ENCODE results near the gene NOX5. TPM values are rescaled to one million over a fixed set of nuclear protein-coding genes. Genes with fewer than 3 reads are reported as not detected.

NOX5 gene
- total and polyA plus RNA-seq, 4 donors: under 0.01 to 0.08 (median 0.01) TPM

DNA sequence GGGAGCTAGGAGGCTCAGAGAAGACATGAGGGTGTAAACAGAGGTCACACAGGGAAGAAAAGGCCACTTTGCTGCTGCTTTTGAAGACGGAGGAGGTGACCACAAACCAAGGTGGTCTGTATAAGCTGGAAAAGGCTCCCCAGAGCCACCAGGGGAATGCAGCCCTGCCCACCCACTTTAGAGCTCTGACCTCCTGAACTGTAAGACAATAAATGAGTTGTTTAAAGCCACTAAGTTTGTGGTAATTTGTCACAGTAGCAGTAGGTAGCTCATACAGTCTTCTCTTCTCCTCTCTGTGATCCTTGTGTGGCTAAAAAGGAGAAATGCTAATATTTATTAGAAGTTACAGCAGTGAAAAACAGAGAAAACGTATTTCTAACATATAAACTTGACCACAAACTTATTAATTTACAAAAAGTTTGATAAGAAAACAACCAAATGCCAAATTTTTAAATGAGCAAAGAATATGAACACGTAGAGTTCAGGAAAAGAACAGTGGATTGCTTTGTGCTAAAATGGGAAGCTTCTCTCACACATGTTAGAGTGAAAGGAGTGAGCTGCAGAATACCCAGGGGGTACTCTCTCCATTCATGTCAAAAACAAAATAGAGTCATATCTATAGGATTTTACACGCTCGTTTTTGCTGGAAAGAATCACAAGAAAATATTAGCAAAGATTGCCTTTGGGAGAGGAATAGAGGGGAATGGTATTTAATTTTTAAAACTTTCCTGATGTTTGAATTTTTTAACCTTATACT lies 71.0 kb downstream of the NOX5 start:
- Histone ChIP-seq H3K27ac (ENCODE audit: low read depth in 1 of 2, low read length in 2 of 2) (no peak overlapping the region), H3K4me1 (ENCODE audit: control insufficient read depth in 4 of 4, insufficient read depth in 4 of 4, low read length in 3 of 4) (peaks cover 0 to 4% (median 2%) of the 10 kb centered on the region in 4 donors), H3K36me3 (ENCODE audit: control insufficient read depth in 4 of 4, insufficient read depth in 3 of 4, low read depth in 1 of 4, low read length in 3 of 4) (no peaks in the 10 kb centered on the region), H3K9ac (ENCODE audit: low read depth in 1 of 2, low read length in 2 of 2) (no peak overlapping the region), H3K4me3 (ENCODE audit: low read depth in 1 of 3, low read length in 3 of 3) (no peak overlapping the region), H3K9me3 (ENCODE audit: control insufficient read depth in 4 of 4, low read length in 3 of 4) (no peaks in the 10 kb centered on the region), H3K27me3 (ENCODE audit: control insufficient read depth in 4 of 4, insufficient read depth in 4 of 4, low read length in 3 of 4) (no peaks in the 10 kb centered on the region)
- no peak for TF ChIP-seq EGR1 (IDR thresholded peaks at IDR 0.05; ENCODE audit: low read depth in 2 of 2)
- TF ChIP-seq TAF1 (conservative IDR thresholded peaks at IDR 0.05): no peak
- no peak for TF ChIP-seq SP1 (IDR thresholded peaks at IDR 0.05)
- no peak for TF ChIP-seq HNF4G (IDR thresholded peaks at IDR 0.05)
- TF ChIP-seq RAD21 (IDR thresholded peaks at IDR 0.05): no peak
- TF ChIP-seq, protein P1, sequence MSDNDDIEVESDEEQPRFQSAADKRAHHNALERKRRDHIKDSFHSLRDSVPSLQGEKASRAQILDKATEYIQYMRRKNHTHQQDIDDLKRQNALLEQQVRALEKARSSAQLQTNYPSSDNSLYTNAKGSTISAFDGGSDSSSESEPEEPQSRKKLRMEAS (IDR thresholded peaks at IDR 0.05): no peak
- no peak for TF ChIP-seq GABPA (IDR thresholded peaks at IDR 0.05 in 1 of 2, conservative IDR thresholded peaks at IDR 0.05 in 1 of 2)
- 73% methylated on average over 5 of the region's 5 CpGs for WGBS
- no peak for DNase-seq (ENCODE audit: low spot score)

DNA sequence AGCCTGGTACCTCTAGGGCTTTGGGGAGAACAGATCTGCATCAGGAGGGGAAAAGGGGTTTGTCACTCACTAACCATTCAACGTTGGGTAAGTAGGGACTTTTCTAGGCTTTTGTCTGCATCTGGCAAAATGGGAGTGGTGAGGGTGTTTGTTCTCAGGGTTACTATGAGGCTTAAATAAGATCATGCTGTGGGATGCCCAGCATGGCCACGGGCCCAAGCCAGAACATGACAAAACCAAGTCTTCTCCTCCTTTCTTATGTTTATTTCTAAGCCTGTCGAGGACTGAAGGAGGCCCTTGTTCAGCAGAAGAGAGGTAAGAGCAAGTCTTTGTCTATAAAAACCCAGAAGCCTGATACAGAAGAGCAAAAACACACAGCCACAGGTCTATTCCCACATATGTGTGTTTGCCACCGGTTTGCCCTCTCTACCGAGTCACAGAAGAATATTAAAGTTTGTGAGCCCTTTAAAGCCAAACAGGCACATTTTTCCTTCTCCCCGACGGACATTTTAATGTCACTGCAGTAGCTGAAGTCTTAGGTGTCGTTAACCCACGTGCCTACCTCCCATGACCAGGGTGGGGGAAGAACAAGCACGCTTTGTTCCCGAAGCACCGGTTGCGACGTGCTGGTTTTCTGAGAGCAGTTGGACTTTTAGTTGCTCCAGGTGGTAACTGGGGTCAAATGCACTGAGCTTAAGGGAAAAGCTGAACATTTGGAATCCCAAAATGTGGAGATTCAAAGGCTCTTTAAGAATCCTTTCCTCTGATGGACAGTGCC lies 72.1 kb downstream of the NOX5 start:
- peaks cover 0 to 4% (median 2%) of the 10 kb centered on the region in 4 donors for H3K4me1 ChIP-seq (ENCODE audit: control insufficient read depth in 4 of 4, insufficient read depth in 4 of 4, low read length in 3 of 4)
- TF ChIP-seq, protein P2, sequence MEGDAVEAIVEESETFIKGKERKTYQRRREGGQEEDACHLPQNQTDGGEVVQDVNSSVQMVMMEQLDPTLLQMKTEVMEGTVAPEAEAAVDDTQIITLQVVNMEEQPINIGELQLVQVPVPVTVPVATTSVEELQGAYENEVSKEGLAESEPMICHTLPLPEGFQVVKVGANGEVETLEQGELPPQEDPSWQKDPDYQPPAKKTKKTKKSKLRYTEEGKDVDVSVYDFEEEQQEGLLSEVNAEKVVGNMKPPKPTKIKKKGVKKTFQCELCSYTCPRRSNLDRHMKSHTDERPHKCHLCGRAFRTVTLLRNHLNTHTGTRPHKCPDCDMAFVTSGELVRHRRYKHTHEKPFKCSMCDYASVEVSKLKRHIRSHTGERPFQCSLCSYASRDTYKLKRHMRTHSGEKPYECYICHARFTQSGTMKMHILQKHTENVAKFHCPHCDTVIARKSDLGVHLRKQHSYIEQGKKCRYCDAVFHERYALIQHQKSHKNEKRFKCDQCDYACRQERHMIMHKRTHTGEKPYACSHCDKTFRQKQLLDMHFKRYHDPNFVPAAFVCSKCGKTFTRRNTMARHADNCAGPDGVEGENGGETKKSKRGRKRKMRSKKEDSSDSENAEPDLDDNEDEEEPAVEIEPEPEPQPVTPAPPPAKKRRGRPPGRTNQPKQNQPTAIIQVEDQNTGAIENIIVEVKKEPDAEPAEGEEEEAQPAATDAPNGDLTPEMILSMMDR (IDR thresholded peaks at IDR 0.05; ENCODE audit: low read depth, low read length, missing input control): no peak
- TF ChIP-seq EGR1 (IDR thresholded peaks at IDR 0.05; ENCODE audit: low read depth in 2 of 2) (no peak), YY1 (IDR thresholded peaks at IDR 0.05) (no peak), RAD21 (IDR thresholded peaks at IDR 0.05) (no peak), NR2F2 (IDR thresholded peaks at IDR 0.05) (no peak), SP1 (IDR thresholded peaks at IDR 0.05) (no peak), HNF4A (conservative IDR thresholded peaks at IDR 0.05) (no peak), FOXA2 (IDR thresholded peaks at IDR 0.05) (no peak), HNF4G (IDR thresholded peaks at IDR 0.05) (no peak), RXRA (IDR thresholded peaks at IDR 0.05) (no peak), TAF1 (conservative IDR thresholded peaks at IDR 0.05) (no peak), GABPA (IDR thresholded peaks at IDR 0.05 in 1 of 2, conservative IDR thresholded peaks at IDR 0.05 in 1 of 2) (no peak)
- TF ChIP-seq, protein P3, sequence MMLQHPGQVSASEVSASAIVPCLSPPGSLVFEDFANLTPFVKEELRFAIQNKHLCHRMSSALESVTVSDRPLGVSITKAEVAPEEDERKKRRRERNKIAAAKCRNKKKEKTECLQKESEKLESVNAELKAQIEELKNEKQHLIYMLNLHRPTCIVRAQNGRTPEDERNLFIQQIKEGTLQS (IDR thresholded peaks at IDR 0.05): no peak
- TF ChIP-seq, protein P4, sequence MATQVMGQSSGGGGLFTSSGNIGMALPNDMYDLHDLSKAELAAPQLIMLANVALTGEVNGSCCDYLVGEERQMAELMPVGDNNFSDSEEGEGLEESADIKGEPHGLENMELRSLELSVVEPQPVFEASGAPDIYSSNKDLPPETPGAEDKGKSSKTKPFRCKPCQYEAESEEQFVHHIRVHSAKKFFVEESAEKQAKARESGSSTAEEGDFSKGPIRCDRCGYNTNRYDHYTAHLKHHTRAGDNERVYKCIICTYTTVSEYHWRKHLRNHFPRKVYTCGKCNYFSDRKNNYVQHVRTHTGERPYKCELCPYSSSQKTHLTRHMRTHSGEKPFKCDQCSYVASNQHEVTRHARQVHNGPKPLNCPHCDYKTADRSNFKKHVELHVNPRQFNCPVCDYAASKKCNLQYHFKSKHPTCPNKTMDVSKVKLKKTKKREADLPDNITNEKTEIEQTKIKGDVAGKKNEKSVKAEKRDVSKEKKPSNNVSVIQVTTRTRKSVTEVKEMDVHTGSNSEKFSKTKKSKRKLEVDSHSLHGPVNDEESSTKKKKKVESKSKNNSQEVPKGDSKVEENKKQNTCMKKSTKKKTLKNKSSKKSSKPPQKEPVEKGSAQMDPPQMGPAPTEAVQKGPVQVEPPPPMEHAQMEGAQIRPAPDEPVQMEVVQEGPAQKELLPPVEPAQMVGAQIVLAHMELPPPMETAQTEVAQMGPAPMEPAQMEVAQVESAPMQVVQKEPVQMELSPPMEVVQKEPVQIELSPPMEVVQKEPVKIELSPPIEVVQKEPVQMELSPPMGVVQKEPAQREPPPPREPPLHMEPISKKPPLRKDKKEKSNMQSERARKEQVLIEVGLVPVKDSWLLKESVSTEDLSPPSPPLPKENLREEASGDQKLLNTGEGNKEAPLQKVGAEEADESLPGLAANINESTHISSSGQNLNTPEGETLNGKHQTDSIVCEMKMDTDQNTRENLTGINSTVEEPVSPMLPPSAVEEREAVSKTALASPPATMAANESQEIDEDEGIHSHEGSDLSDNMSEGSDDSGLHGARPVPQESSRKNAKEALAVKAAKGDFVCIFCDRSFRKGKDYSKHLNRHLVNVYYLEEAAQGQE (IDR thresholded peaks at IDR 0.05): no peak
- no peak for DNase-seq (ENCODE audit: low spot score)
- no peaks in the 10 kb centered on the region for H3K36me3 ChIP-seq (ENCODE audit: control insufficient read depth in 4 of 4, insufficient read depth in 3 of 4, low read depth in 1 of 4, low read length in 3 of 4)
- H3K4me3 ChIP-seq (ENCODE audit: low read depth in 1 of 3, low read length in 3 of 3): no peak overlapping the region
- H3K27me3 ChIP-seq (ENCODE audit: control insufficient read depth in 4 of 4, insufficient read depth in 4 of 4, low read length in 3 of 4): no peaks in the 10 kb centered on the region
- H3K27ac ChIP-seq (ENCODE audit: low read depth in 1 of 2, low read length in 2 of 2): no peak overlapping the region
- H3K9ac ChIP-seq (ENCODE audit: low read depth in 1 of 2, low read length in 2 of 2): no peak overlapping the region
- no peaks in the 10 kb centered on the region for H3K9me3 ChIP-seq (ENCODE audit: control insufficient read depth in 4 of 4, low read length in 3 of 4)
- WGBS: 82% methylated on average over 14 of the region's 14 CpGs

Data from liver (tissue), 9 donors.